NCI-H82 treated with DMSO at 0.1 percent for 48 hours (cell line): ENCODE data around the gene VAMP3.
"Not testable (repeated sequence)": the region's sequence is repeated elsewhere in the genome, so short reads cannot be mapped to it uniquely, and the experiment has no call there.

Experiments
- DNase-seq: peaks from one replicate; lab custom pipeline; 2025; ENCODE audit not compliant: unreplicated experiment; lab: John Stamatoyannopoulos, UW

The VAMP3 gene

DNA sequence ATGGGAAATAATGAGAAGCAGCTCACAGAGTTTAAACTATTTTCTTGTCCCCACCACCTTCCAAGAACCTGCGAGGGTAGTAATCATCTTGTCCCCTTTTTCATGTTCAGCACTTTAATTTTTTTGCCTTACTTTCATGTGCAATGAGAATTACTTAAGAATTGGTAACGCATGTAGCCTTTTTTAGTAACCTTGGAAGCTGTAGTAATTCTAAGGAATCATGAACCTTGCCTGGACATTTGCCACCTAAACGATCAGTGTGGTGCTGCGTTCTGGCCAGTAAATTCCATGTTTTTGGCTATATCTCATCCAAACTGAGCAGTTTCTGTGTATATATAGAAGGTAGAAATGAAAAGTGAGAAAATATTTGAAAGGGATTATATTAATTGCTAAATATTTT, 3.9 kb upstream of the VAMP3 start:
- no peak for DNase-seq

- DNase-seq = no peak
These were observed 2.5 kb upstream of the VAMP3 start for GRCh38 chr1:7768583-7768982.

DNA sequence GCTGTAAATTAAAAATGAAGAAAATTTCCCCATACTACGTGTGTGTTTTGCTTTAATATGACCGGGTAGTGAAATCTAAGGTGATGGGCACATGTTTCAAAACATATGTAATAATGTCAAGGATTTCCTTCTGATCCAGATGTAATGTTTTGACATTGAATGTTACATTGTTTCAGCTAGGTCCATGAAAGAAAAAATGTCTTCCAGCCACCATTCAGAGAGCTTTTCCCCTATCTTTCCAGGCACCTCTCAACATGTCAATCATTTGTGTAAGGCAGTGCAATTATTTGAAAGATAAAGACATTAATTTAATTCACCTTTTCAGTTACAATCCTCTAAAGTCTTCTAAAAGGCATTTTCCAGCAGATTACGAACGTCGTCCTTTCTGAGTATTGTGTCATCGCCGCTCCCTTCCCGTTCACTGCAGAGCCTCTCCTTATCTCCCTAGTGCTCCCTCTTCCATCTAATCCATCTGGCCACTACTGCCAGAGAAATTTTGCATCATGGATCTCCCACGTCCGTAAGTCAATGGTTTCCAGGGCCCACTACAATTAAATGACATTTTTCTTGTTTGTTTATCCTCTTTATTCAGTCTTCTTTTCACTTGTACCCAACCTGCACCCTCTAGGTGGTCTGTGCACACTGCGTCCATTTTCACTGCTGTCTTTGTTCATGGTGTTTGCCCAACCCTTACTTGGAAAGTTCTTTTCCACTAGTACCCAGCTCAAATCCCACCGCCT, 1.3 kb upstream of the VAMP3 start:
- no peak for DNase-seq

DNA sequence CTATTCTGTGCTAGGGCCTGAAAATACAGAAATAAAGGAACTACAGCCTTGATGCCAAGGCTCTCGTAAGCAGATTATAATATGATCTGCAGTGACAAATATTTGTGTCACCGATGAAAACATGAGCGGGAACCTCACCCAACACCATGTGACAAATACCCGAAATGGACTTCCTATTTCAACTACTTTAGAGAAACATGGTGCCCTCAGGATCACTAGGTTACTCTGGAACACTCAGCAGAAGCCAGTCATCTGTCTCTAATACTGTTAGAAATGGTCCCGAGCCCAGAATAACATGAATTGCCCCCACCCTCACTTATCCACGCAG, 463 bp upstream of the VAMP3 start:
- DNase-seq = no peak

DNA sequence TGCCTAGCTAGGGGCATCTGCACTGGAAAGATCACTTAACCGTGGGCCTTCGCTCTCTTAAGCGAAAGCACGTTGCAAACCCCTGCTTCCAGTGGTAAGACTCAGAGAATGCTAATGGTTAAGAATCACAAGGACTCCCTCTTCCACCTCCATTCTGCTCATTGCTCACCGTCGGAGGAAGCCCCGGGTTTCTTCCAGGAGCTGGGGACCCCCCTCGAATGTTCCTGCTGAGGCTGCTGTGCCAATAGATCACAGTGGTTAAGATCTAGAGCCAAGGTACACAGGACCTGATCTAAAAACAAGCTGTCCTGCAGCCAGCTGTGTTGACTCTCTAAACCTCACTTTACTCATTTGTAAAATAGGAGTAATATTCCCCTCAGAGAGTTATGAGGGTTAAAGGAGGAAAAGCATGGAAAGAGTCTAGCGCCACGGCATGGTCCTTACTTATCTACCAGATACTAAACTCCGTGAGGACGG, 765 bp downstream of the VAMP3 start:
- DNase-seq = no peak

DNA sequence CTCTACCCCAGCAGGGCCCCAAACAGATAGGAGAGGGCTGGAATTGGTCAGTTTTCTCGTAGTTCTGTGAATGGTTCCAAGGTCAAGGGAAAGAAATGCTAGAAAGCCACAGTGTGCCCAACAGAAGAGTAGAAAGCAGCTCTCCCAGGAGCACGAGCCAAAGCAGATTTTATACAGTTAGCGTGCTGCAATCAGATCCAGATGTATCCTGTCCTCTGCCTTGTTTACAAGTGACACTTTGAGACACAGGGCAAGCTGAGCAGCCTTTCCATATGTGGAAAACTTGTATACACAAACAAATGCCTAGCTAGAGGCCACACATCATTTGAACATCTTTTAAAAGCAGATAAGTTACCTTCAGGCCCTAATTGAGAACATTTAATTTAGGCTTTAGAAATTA, 6.5 kb downstream of the VAMP3 start:
- DNase-seq = no peak

GRCh38 chr1:7778133-7778628, 7.1 kb downstream of the VAMP3 start:
- no peak for DNase-seq

GRCh38 chr1:7780976-7781375, 9.9 kb downstream of the VAMP3 start:
- DNase-seq = no peak

DNA sequence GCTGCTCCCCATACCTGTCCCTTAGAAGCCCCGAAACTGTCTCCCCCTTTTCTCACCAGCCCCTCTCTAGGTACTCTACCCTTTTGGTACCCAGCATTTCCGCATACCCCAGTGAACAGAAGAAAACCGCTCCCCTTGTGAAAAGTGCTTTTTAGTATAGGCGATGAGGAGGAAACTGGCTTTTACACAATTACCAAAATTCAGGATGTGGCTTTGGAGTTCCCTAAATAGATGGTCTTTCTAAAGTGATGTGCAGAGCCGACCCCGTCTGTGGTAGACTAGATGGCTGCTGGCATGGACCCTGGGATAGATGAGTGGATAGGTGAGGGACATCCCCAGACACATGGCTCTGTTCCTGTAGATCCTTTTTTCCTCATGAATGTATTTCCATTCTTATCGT, 10.4 kb downstream of the VAMP3 start:
- DNase-seq = no peak

DNA sequence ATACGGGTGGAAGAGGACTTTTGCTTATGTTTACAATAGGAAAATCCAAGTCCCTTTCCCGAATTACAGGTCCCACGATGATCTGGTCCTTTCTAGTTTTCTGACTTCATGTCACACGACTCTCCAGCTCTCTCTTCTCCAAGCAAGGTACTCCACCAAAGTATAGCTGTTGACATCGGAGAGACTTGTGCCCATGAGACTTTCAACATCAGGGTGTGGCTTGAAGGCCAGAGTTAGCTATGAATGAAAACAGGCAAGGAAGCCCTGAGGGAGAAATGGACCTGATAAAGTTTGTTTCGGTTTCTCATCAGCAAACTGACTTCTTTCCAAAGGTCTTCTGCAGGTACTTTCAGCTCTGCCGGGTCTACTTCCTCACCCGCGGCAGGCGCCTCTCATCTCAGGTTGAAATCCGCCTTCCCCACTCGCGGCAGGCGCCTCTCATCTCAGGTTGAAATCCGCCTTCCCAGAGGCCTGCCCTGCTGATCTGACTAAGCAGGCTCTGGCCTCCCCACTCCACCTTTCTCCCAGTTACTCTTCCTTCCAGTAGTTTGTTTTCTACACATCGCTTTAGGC, 10.9 kb downstream of the VAMP3 start:
- DNase-seq = no peak

DNA sequence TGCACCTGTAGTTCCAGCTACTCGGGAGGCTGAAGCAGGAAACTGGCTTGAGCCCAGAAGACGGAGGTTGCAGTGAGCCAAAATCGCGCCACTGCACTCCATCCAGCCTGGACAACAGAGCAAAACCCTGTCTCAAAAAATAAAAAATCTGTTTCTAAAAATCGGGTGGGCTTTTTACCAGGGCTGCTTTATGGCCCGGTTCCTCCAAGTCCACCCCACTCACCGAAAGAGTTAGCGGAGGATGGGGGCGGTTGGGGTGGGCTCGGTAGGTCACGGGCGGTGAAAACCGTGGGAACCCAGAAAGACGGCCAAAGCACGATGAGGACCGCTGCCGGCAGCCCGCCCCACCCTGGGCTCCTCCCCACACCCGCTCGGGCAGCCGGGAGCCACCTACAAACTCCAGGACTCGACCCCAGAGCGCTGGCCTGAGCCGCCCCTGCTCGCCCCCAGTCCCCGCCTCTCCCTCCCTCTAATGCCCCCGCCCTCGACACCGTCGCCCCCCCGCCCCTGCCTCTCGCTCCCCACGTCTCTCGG, 12.1 kb downstream of the VAMP3 start:
- DNase-seq = peak; percentile 67

DNA sequence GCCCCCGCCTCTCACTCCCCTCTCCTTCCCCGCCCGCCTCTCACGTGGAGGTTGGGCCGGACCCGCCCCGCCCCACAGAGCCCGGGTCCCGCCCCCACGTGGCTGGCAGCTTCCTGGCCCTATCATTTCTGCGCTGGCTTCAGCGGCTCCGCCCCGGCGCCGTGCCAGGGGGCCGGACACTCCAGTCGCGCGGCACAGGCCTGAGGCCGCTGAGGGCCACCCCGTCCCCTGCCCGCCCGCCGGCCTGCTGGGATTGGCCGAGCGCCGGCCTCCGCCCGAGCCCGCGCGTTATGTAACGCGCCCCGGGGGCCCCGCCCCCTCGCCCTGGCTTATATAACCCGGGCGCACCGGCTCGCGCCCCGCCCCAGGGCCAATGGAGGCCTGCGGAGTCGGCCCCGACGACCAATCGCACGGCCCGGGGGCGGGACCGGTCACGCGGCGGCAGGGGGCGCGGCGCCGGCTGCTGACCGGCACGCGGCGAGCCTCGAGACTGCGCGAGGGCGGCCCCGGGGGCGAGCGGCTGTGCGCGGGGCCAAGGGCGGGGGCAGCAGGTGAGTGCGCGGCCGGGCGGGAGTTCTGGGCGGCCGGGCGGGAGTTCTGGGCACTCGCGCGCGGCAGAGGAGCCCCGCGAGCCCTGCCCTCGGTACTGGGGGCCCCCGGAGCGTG, 12.9 kb downstream of the VAMP3 start, which contains the start of gene PER3:
TSS of gene PER3 (plus strand) at position 466 of the 666 bp plus-strand sequence. CDS start 587 bp downstream, outside the sequence.
- peak; percentile 88 for DNase-seq

- DNase-seq = no peak
These were observed 13.5 kb downstream of the VAMP3 start for GRCh38 chr1:7784492-7785071.

- no peak for DNase-seq
These were observed 14.0 kb downstream of the VAMP3 start for GRCh38 chr1:7785108-7785507.

- no peak for DNase-seq
These were observed 15.7 kb downstream of the VAMP3 start for GRCh38 chr1:7786795-7787194.

DNA sequence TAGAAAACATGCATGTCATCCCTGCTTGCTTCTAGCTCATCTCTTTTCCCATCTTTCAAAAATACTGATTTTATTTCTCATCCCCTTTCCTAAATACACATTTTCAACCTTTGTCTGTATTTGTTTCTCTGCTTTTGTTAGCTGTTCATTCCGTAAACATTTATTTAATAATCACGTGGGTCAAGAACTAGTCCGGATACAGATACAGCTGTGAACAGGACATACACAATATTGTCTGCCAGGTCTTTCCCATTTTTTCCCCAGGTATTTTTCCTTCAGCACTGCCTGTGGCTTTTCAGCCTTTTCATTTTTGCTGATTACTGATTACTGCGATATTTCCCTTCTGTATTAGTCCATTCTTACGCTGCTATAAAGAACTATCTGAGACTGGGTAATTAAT, 18.7 kb downstream of the VAMP3 start:
- DNase-seq = no peak

GRCh38 chr1:7791027-7791426, 19.9 kb downstream of the VAMP3 start:
- DNase-seq = not testable (repeated sequence)

DNA sequence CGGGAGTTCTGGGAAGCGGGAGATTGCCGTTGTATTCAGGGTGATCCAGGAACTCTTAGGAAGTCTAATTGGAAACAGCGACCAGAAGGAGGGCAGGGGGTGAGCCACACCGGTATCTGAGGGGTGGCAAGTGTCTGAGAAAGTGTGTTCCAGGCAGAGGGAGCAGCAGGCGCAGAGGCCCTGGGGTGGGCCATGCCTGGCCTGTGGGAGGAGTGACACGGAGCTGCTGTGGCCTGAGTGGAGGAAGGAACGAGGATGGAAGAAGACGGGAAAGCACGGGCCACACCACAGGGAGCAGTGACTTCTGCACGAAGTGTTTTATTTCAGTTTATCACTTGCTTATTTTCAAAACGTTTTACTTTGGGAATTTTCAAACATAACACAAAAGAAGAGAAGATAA, 24.3 kb downstream of the VAMP3 start:
- no peak for DNase-seq

- no peak for DNase-seq
These were observed 34.4 kb downstream of the VAMP3 start for GRCh38 chr1:7805460-7805859.

DNA sequence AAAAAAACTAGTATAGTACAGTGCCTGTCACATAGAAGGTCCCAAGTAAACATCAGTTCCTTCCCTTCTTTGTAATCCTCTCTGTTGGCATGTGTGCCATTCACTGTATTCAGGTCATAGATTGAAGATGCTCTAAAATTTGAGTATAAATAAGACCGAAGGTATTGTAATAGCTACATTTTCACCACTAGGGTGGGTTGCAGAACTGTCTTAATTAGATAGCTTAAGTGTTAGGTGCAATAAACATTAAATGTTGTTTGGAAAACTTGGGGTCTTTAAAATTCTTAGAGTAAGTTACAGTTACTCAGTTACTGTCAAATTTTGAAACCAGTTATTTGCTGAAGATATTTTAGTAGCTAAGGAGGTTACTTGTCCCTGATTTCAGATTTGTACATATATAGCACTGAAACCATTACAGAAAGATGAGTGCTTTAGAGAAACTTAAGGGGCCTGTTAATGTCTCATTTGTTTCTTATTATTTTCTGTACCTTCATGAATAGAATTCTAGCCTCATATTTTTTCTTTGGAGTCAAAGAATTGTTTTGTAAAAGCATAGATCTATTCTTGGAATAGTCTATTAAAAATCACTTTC, 37.3 kb downstream of the VAMP3 start:
- no peak for DNase-seq

DNA sequence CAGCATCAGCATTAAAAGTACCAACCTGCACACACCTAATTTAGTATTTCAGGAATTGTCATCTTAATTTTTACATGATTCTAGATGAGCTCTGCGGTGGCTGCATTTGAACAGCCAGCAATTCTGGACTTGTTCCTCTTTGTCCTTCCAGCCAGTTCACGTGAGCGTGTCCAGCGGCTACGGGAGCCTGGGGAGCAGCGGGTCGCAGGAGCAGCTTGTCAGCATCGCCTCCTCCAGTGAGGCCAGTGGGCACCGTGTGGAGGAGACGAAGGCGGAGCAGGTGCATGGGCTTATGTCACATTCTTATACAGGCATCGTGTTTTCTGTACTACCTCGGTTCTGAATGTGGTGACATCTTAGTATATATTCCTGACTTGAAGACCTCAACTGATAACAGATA, 38.6 kb downstream of the VAMP3 start:
- DNase-seq = no peak
